Heart right ventricle (tissue), 16 donors: ENCODE measurements around the gene ZNF496. TPM values are rescaled to one million over a fixed set of nuclear protein-coding genes. Genes with fewer than 3 reads are reported as not detected.
"Not testable (repeated sequence)": the region's sequence is repeated elsewhere in the genome, so short reads cannot be mapped to it uniquely, and the experiment has no call there.

Experiments used
- ATAC-seq, 8 donors: fragments of 200-7000 bp; cut with Tn5 transposase; one replicate each; pipeline ENCODE4 v1.9.1; 2020; ENCODE audit warnings: mild to moderate bottlenecking in 8 of 8, moderate library complexity in 8 of 8, moderate number of reproducible peaks in 1 of 8
- DNase-seq, 2 donors: peaks; one replicate each; pipeline ENCODE4 v3.0.0-alpha.2; 2020
- H3K27ac ChIP-seq, 10 donors: fragments of 200-600 bp; sonication (generic) in 2 of 10; one replicate each; pipeline versions ENCODE4 v1.5.0 to v1.8.0; 2020 to 2022; ENCODE audit warnings: mild to moderate bottlenecking in 3 of 10
- H3K27me3 ChIP-seq, 7 donors: fragments of 200-600 bp; one replicate each; pipeline ENCODE4 v1.8.0; 2021 to 2022; ENCODE audit warnings: mild to moderate bottlenecking in 2 of 7
- H3K36me3 ChIP-seq, 9 donors: fragments of 200-600 bp; sonication (generic) in 1 of 9; one replicate each; pipeline versions ENCODE4 v1.5.0 to v1.8.0; 2020 to 2022; ENCODE audit warnings: mild to moderate bottlenecking in 2 of 9
- H3K4me1 ChIP-seq, 9 donors: fragments of 200-600 bp; sonication (generic) in 1 of 9; one replicate each; pipeline versions ENCODE4 v1.5.0 to v1.8.0; 2020 to 2022; ENCODE audit warnings: mild to moderate bottlenecking in 4 of 9
- H3K4me3 ChIP-seq, 10 donors: fragments of 200-600 bp; sonication (generic) in 2 of 10; one replicate each; pipeline versions ENCODE4 v1.5.0 to v1.8.0; 2020 to 2022; ENCODE audit warnings: mild to moderate bottlenecking in 7 of 10, moderate library complexity in 2 of 10
- H3K9me3 ChIP-seq, 11 donors: fragments of 200-600 bp in 10 of 11; sonication (generic) in 2 of 11; one replicate each; pipeline versions ENCODE4 v1.5.0 to v1.8.0; 2013 to 2022; ENCODE audit warnings: mild to moderate bottlenecking in 2 of 11, control low read depth in 1 of 11, moderate library complexity in 1 of 11
- WGBS, 2 donors: extraction: QIAGEN DNeasy Blood & Tissue Kit; methylation state at CpG; one replicate each; pipeline ENCODE4 v1.1.7; 2013; ENCODE audit warnings: inconsistent platforms in 1 of 2; 5-methylcytosine and 5-hydroxymethylcytosine counted together
- intact Hi-C, 10 donors: fragments of 100-400 bp; cut with DNase I; formaldehyde crosslinking; loops; one replicate each; pipeline versions ENCODE4 v1.11.1 to v1.14.2; 2022
- polyA plus RNA-seq, 2 donors: library from polyadenylated mRNA; stranded (reverse); fragments of 200-250 nt; gene quantifications; one replicate each; pipeline ENCODE4 v1.2.3, GENCODE V29; 2013
- total RNA-seq, 10 donors: library from RNA; stranded (reverse); fragmentation: NEBNext Ultra II Directional in 3 of 10; extraction: Animal tissue kit (Norgen Biotek cat#: 25700) in 3 of 10; gene quantifications; one replicate each; pipeline versions ENCODE4 v1.2.1 to v1.2.4, GENCODE V29; 2021 to 2023
- TF ChIP-seq, protein P1 (sequence below), 9 donors: fragments of 200-600 bp; sonication (generic) in 2 of 9; IDR thresholded peaks; one replicate each; pipeline versions ENCODE4 v1.5.0 to v1.8.0; 2021 to 2022; ENCODE audit warnings: antibody characterized with exemption in 9 of 9, mild to moderate bottlenecking in 5 of 9, moderate library complexity in 1 of 9
- donor health status: Arrhythmogenic right ventricular cardiomyopathy.
- donor health status: ischemic (EF 13 %, LVEDD 7.1; RV severe dilation, severe dysfunction).
- donor health status: healthy with polysubstance abuse.
- donor health status: DM: no; HTN: yes; CAD: no.
- donor health status: DM: no; HTN: no; CAD: no.
- donor health status: ischemic (EF 25% LVEDD 6.9; RV normal size, moderate dysfunction).
- donor health status: ischemic (EF 25% LVEDD 5.7; RV mildly dilated, moderate dysfunction).
- donor health status: healthy.
- donor health status: DM: yes; HTN: yes; CAD: no.
- donor health status: Ischemic cardiomyopathy.
- donor health status: ischemic (EF 35%, LVEDD 5.7; RV mildly dilated, moderate dysfunction).
- donor health status: nonischemic (EF 11% LVEDD 7.7; RV severe dilation, severe dysfunction).
- donor health status: DM: yes; HTN: yes; CAD: no.
- donor health status: PGD.
- donor health status: ischemic (EF 29% LVEDD 5.4; RV normal size, mild dysfunction).
- donor health status: nonischemic (EF 23%, LVEDD 6.1; RV moderate dilation, normal function).

Gene ZNF496
- total and polyA plus RNA-seq, 12 donors, result 6.2 to 18.4 (median 13.8) TPM

DNA sequence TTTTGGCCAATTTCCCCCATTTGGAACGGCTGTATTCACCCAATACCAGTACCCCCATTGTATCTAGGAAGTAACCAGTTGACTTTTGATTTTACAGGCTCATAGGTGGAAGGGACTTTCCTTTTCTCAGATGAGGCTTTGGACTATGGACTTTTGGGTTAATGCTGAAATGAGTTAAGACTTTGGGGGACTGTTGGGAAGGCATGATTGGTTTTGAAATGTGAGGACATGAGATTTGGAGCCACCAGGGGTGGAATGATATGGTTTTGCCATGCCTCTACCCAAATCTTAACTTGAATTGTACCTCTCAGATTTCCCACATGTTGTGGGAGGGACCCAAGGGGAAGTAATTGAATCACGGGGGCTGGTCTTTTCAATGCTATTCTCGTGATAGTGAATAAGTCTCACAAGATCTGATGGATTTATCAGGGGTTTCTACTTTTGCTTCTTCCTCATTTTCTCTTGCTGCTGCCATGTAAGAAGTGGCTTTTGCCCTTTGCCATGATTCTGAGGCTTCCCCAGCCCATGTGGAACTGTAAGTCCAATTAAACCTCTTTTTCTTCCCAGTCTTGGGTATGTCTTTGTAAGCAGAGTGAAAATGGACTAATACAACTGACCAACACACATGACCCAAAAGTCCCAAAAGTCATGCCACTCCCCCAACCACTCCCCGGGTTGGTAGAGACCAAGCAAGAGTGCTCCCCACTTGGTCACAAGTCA lies 35.4 kb upstream of the ZNF496 start:
- H3K27ac ChIP-seq, result peak overlapping the region in 4 of 10 donors; percentile 12 to 31 (median 20)
- ATAC-seq, result peak in 2 of 8 donors; percentile 7 to 21
- WGBS, 2 donors, result 73 to 75% methylated on average over 4 of the region's 4 CpGs
- no peaks in the 10 kb centered on the region for H3K9me3 ChIP-seq
- H3K4me1 ChIP-seq, result peaks cover 0 to 6% (median 2%) of the 10 kb centered on the region in 9 donors
- no peak for DNase-seq
- H3K4me3 ChIP-seq, result no peak overlapping the region
- peaks cover 0 to 28% (median 3%) of the 10 kb centered on the region in 7 donors for H3K27me3 ChIP-seq
- H3K36me3 ChIP-seq, result no peaks in the 10 kb centered on the region
- intact Hi-C loops, result no loop called here
- TF ChIP-seq, protein P1, sequence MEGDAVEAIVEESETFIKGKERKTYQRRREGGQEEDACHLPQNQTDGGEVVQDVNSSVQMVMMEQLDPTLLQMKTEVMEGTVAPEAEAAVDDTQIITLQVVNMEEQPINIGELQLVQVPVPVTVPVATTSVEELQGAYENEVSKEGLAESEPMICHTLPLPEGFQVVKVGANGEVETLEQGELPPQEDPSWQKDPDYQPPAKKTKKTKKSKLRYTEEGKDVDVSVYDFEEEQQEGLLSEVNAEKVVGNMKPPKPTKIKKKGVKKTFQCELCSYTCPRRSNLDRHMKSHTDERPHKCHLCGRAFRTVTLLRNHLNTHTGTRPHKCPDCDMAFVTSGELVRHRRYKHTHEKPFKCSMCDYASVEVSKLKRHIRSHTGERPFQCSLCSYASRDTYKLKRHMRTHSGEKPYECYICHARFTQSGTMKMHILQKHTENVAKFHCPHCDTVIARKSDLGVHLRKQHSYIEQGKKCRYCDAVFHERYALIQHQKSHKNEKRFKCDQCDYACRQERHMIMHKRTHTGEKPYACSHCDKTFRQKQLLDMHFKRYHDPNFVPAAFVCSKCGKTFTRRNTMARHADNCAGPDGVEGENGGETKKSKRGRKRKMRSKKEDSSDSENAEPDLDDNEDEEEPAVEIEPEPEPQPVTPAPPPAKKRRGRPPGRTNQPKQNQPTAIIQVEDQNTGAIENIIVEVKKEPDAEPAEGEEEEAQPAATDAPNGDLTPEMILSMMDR (IDR thresholded peaks at IDR 0.05), result no peak

DNA sequence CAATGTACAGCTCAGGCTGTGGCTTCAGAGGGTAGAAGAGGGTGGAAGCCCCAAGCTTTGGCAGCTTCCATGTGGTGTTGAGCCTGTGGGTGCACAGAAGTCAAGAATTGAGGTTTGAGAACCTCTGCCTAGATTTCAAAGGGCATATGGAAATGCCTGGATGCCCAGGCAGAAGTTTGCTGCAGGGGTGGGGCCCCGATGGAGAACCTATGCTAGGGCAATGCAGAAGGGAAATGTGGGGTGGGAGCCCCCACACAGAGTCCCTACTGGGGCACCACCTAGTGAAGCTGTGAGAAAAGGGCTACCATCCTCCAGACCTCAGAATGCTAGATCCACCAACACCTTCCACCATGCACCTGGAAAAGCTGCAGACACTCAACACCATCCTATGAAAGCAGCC lies 34.7 kb upstream of the ZNF496 start:
- H3K27ac ChIP-seq, H3K4me3 ChIP-seq, ATAC-seq, H3K4me1 ChIP-seq, DNase-seq, H3K36me3 ChIP-seq, intact Hi-C loops, H3K9me3 ChIP-seq: not testable (repeated sequence)
- 92 to 100% methylated on average over 1 of the region's 1 CpG for WGBS, 2 donors
- H3K27me3 ChIP-seq, result peaks cover 0 to 28% (median 3%) of the 10 kb centered on the region in 7 donors

DNA sequence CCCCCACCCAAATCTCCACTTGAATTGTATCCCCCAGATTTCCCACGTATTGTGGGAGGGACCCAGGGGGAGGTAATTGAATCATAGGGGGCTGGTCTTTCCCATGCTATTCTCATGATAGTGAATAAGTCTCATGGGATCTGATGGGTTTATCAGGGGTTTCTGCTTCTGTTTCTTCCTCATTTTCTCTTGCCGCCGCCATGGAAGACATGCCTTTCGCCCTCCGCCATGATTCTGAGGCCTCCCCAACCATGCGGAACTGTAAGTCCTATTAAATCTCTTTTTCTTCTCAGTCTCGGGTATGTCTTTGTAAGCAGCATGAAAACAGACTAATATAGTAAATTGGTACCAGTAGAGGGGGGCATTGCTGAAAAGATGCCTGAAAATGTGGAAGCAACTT lies 33.4 kb upstream of the ZNF496 start:
- H3K4me1 ChIP-seq, result peaks cover 0 to 21% (median 7%) of the 10 kb centered on the region in 9 donors
- peaks cover 0 to 28% (median 3%) of the 10 kb centered on the region in 7 donors for H3K27me3 ChIP-seq
- intact Hi-C loops, result no loop called here
- H3K9me3 ChIP-seq, result no peaks in the 10 kb centered on the region
- DNase-seq, result no peak
- no peak for ATAC-seq
- no peaks in the 10 kb centered on the region for H3K36me3 ChIP-seq
- TF ChIP-seq, protein P1 (IDR thresholded peaks at IDR 0.05), result no peak
- H3K4me3 ChIP-seq, result no peak overlapping the region
- no peak overlapping the region for H3K27ac ChIP-seq
- 93 to 96% methylated on average over 7 of the region's 7 CpGs for WGBS, 2 donors

DNA sequence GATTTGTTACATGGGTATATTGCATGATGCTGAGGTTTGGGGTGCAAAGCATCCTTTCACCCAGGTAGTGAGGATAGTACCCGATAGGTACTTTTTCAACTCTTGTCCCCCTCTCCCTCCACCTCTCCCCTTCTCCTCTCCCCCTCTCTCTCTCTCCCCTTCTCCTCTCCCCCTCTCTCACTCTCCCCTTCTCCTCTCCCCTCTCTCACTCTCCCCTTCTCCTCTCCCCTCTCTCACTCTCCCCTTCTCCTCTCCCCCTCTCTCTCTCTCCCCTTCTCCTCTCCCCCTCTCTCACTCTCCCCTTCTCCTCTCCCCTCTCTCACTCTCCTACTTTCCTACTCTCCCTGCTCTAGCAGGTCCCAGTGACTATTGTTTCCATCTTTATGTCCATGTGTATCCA lies 31.3 kb upstream of the ZNF496 start:
- H3K9me3 ChIP-seq, intact Hi-C loops, ATAC-seq, DNase-seq, H3K36me3 ChIP-seq, H3K27ac ChIP-seq, H3K4me3 ChIP-seq: not testable (repeated sequence)
- H3K4me1 ChIP-seq, result peaks cover 0 to 32% (median 8%) of the 10 kb centered on the region in 9 donors
- H3K27me3 ChIP-seq, result peaks cover 0 to 28% (median 4%) of the 10 kb centered on the region in 7 donors
- WGBS, 2 donors, result 87 to 100% methylated on average over 1 of the region's 1 CpG

DNA sequence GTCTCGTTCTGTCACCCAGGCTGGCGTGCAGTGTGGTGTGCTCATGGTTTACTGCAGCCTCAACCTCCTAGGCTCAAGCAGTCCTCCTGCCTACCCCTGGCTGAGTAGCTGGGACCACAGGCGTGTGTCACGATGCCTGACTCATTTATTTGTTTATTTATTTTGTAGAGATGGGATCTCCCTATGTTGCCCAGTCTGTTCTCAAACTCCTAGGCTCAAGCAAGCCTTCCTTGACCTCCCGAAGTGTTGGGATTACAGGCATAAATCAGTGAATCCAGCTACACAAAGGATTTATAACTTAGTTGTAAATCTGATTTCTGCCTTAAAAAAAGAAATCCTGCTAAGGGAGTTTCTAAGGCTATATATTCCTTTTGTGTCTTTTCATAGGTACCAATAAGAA lies 30.5 kb upstream of the ZNF496 start:
- intact Hi-C loops, result no loop called here
- DNase-seq (no peak), ATAC-seq (no peak)
- Histone ChIP-seq H3K4me3 (no peak overlapping the region), H3K36me3 (no peaks in the 10 kb centered on the region), H3K4me1 (peaks cover 0 to 40% (median 13%) of the 10 kb centered on the region in 9 donors), H3K9me3 (no peaks in the 10 kb centered on the region), H3K27me3 (peaks cover 0 to 28% (median 4%) of the 10 kb centered on the region in 7 donors), H3K27ac (peak overlapping the region in 1 of 10 donors; percentile 79)
- 85 to 86% methylated on average over 5 of the region's 5 CpGs for WGBS, 2 donors
- TF ChIP-seq, protein P1 (IDR thresholded peaks at IDR 0.05), result no peak
